ENCODE results near the gene RASSF5.

The RASSF5 gene

GRCh38 chr1:206507284-206508129 is at the start of gene RASSF5:
Gene RASSF5 (plus strand): TSS chr1:206507531. CDS start chr1:206507603, 72 bp downstream.
- DNase-seq (ENCODE audit: low spot score) = peak; percentile 85

- DNase-seq (ENCODE audit: low spot score) = no peak
Measured at GRCh38 chr1:206459703-206460102, 47.6 kb upstream of the RASSF5 start.

- no peak for DNase-seq (ENCODE audit: low spot score)
Measured at GRCh38 chr1:206460836-206461426, 46.4 kb upstream of the RASSF5 start.

- DNase-seq (ENCODE audit: low spot score) = no peak
Measured at GRCh38 chr1:206461602-206462455, 45.5 kb upstream of the RASSF5 start.

GRCh38 chr1:206463137-206463536 is 44.2 kb upstream of the RASSF5 start:
- DNase-seq (ENCODE audit: low spot score) = no peak

GRCh38 chr1:206463911-206464310 is 43.4 kb upstream of the RASSF5 start:
- DNase-seq (ENCODE audit: low spot score) = no peak

GRCh38 chr1:206464456-206464964 is 42.8 kb upstream of the RASSF5 start:
- DNase-seq (ENCODE audit: low spot score) = no peak

- no peak for DNase-seq (ENCODE audit: low spot score)
Measured at GRCh38 chr1:206465951-206466350, 41.4 kb upstream of the RASSF5 start.

- no peak for DNase-seq (ENCODE audit: low spot score)
Measured at GRCh38 chr1:206466840-206467649, 40.3 kb upstream of the RASSF5 start.

GRCh38 chr1:206467915-206468314 is 39.4 kb upstream of the RASSF5 start:
- DNase-seq (ENCODE audit: low spot score) = no peak

- DNase-seq (ENCODE audit: low spot score) = no peak
Measured at GRCh38 chr1:206468571-206468970, 38.8 kb upstream of the RASSF5 start.

GRCh38 chr1:206469411-206469932 is 37.9 kb upstream of the RASSF5 start:
- DNase-seq (ENCODE audit: low spot score) = no peak

GRCh38 chr1:206469933-206470691 is 37.2 kb upstream of the RASSF5 start, which contains the start of gene IKBKE:
Gene IKBKE (plus strand): TSS chr1:206470476. CDS start chr1:206473228, 2,752 bp downstream.
- no peak for DNase-seq (ENCODE audit: low spot score)

- DNase-seq (ENCODE audit: low spot score) = no peak
Measured at GRCh38 chr1:206470692-206471414, 36.5 kb upstream of the RASSF5 start.

- no peak for DNase-seq (ENCODE audit: low spot score)
Measured at GRCh38 chr1:206471415-206471801, 35.9 kb upstream of the RASSF5 start.

- DNase-seq (ENCODE audit: low spot score) = no peak
Measured at GRCh38 chr1:206472024-206472423, 35.3 kb upstream of the RASSF5 start.

GRCh38 chr1:206472454-206472853 is 34.9 kb upstream of the RASSF5 start:
- DNase-seq (ENCODE audit: low spot score) = no peak

- DNase-seq (ENCODE audit: low spot score) = no peak
Measured at GRCh38 chr1:206472886-206473285, 34.4 kb upstream of the RASSF5 start.

- no peak for DNase-seq (ENCODE audit: low spot score)
Measured at GRCh38 chr1:206476058-206476457, 31.3 kb upstream of the RASSF5 start.

GRCh38 chr1:206476591-206476990 is 30.7 kb upstream of the RASSF5 start:
- no peak for DNase-seq (ENCODE audit: low spot score)
